ENCODE measurements around the gene TSHZ2. TPM values are rescaled to one million over a fixed set of nuclear protein-coding genes. Genes with fewer than 3 reads are reported as not detected.

Gene TSHZ2
- total RNA-seq, 1 experiment from 2014 or later: 0.07 TPM

- H3K27ac ChIP-seq (ENCODE audit: insufficient read length, low read depth, low read length): no peak overlapping the region
- H2BK5ac ChIP-seq (ENCODE audit: insufficient read length, low read length): no peak overlapping the region
- no peak overlapping the region for H2AFZ ChIP-seq (ENCODE audit: low read length)
- no peak overlapping the region for H3K23ac ChIP-seq (ENCODE audit: insufficient read length, low read depth, low read length)
- H3K4ac ChIP-seq (ENCODE audit: low read depth, low read length): no peak overlapping the region
- no peaks in the 10 kb centered on the region; the same call in 1 of the 2 replicates for H3K4me1 ChIP-seq (ENCODE audit: insufficient read depth, low read length)
- H2BK15ac ChIP-seq (ENCODE audit: low read depth, low read length): no peak overlapping the region
- no peak for TF ChIP-seq CTCF (conservative IDR thresholded peaks at IDR 0.05)
- no peaks in the 10 kb centered on the region for H4K20me1 ChIP-seq (ENCODE audit: control insufficient read depth, insufficient read depth, insufficient read length)
- no peak overlapping the region for H3K4me2 ChIP-seq (ENCODE audit: insufficient read depth, insufficient read length, low read length)
- Mint-ChIP-seq H3K4me3 (no peak overlapping the region), H3K4me1 (no peaks in the 10 kb centered on the region; a peak in 1 of 4 replicates), H3K36me3 (ENCODE audit: insufficient read depth in 1 of 3, low read depth in 3 of 3) (no peaks in the 10 kb centered on the region), H3K27me3 (ENCODE audit: low read depth) (peaks cover 1% of the 10 kb centered on the region; the same call in 1 of the 2 replicates), H3K9me3 (no peaks in the 10 kb centered on the region; a peak in 1 of 5 replicates), H3K27ac (no peak overlapping the region)
- H3K14ac ChIP-seq (ENCODE audit: insufficient read depth, low read length): no peak overlapping the region
- no peaks in the 10 kb centered on the region for H3K79me1 ChIP-seq (ENCODE audit: insufficient read depth, low read depth, low read length, poor library complexity, severe bottlenecking)
- H3K79me2 ChIP-seq (ENCODE audit: insufficient read depth, low read length): no peaks in the 10 kb centered on the region
- no peaks in the 10 kb centered on the region for H3K9me3 ChIP-seq (ENCODE audit: control insufficient read depth, low read depth, low read length)
- H3T11ph ChIP-seq (ENCODE audit: low read length): no peak overlapping the region
- no peak for DNase-seq
- no peak overlapping the region for H2AK5ac ChIP-seq (ENCODE audit: insufficient read length, low read length)
- no peaks in the 10 kb centered on the region for H3K23me2 ChIP-seq (ENCODE audit: insufficient read length, low read depth, low read length, poor library complexity, severe bottlenecking)
- H4K5ac ChIP-seq (ENCODE audit: insufficient read length, low read depth, low read length): no peak overlapping the region
- no peak overlapping the region for H2BK12ac ChIP-seq (ENCODE audit: insufficient read length, low read depth, low read length)
- H3K18ac ChIP-seq (ENCODE audit: insufficient read length, low read depth, low read length): no peak overlapping the region
- no peak overlapping the region for H3K9ac ChIP-seq (ENCODE audit: extremely low read depth, insufficient read length, low read length)
- no peak overlapping the region for H2BK120ac ChIP-seq (ENCODE audit: low read depth, low read length, poor library complexity, severe bottlenecking)
- no peak overlapping the region for H4K91ac ChIP-seq (ENCODE audit: insufficient read length, low read depth, low read length)
- no peak overlapping the region for H2BK20ac ChIP-seq (ENCODE audit: low read depth, low read length, poor library complexity, severe bottlenecking)
- no peaks in the 10 kb centered on the region for H3K27me3 ChIP-seq (ENCODE audit: insufficient read depth, low read length)
- no peak overlapping the region for H4K8ac ChIP-seq (replicated peaks; ENCODE audit: insufficient read length, low read depth, low read length)
- no peak overlapping the region for H3K56ac ChIP-seq (ENCODE audit: insufficient read length, low read depth, low read length)
- no CpG with 5 or more reads among the region's 3 CpGs for WGBS (ENCODE audit: extremely low coverage, insufficient read length, low lambda C conversion rate)
Observed at GRCh38 chr20:52993076-52993475, 20.9 kb downstream of the TSHZ2 start.

Measured in H9 (cell line).